Neural cell (in vitro differentiated cells): ENCODE measurements around the gene IRAK4. TPM values are rescaled to one million over a fixed set of nuclear protein-coding genes. Genes with fewer than 3 reads are reported as not detected.
A peak's percentile ranks its signal among the peaks of the same experiment; 100 is the strongest.

Experiments used
- H2AFZ ChIP-seq: fragments of 200-600, 300-800 bp; sonication (generic), shearing (Covaris generic); 2 replicates; pipeline ENCODE4 v1.6.0; 2014; ENCODE audit warnings: low read depth, mild to moderate bottlenecking, antibody characterized with exemption, low read length, moderate library complexity
- H3F3A ChIP-seq: fragments of 200-600 bp; shearing (Covaris generic); 2 replicates; pipeline ENCODE4 v1.6.1; 2016; ENCODE audit warnings: mild to moderate bottlenecking, moderate library complexity, mixed read lengths, antibody characterized with exemption, low read length; ENCODE audit not compliant: insufficient read depth, poor library complexity, severe bottlenecking
- H3K27ac ChIP-seq: fragments of 200-600, 300-800 bp; sonication (generic), shearing (Covaris generic); 2 replicates; pipeline ENCODE4 v1.5.1; 2014; ENCODE audit warnings: mild to moderate bottlenecking, low read length, moderate library complexity
- H3K27me3 ChIP-seq: fragments of 300-800, 200-600 bp; sonication (generic), shearing (Covaris generic); 2 replicates; pipeline ENCODE4 v1.6.0; 2014; ENCODE audit warnings: mild to moderate bottlenecking, low read depth, low read length, moderate library complexity; ENCODE audit not compliant: insufficient read depth
- H3K36me3 ChIP-seq: fragments of 300-800, 200-600 bp; sonication (generic), shearing (Covaris generic); 2 replicates; pipeline ENCODE4 v1.5.1; 2014; ENCODE audit warnings: mild to moderate bottlenecking, antibody characterized with exemption, low read length, moderate library complexity; ENCODE audit not compliant: insufficient read depth
- H3K4me2 ChIP-seq: fragments of 300-800, 200-600 bp; sonication (generic), shearing (Covaris generic); 2 replicates; pipeline ENCODE4 v1.6.0; 2014; ENCODE audit warnings: mild to moderate bottlenecking, low read length
- H3K4me3 ChIP-seq: fragments of 300-800, 200-600 bp; sonication (generic), shearing (Covaris generic); 2 replicates; pipeline ENCODE4 v1.5.1; 2014; ENCODE audit warnings: mild to moderate bottlenecking, low read length, moderate library complexity
- H3K79me2 ChIP-seq: fragments of 200-600 bp; shearing (Covaris generic); replicated peaks from 2 replicates; pipeline ENCODE4 v1.6.0; 2014; ENCODE audit warnings: mild to moderate bottlenecking, low read length, moderate library complexity; ENCODE audit not compliant: insufficient read depth
- H3K9ac ChIP-seq: fragments of 300-800, 200-600 bp; sonication (generic), shearing (Covaris generic); 2 replicates; pipeline ENCODE4 v1.6.1; 2016; ENCODE audit warnings: mild to moderate bottlenecking, low read length, mixed read lengths
- H3K9me2 ChIP-seq: fragments of 200-600 bp; shearing (Covaris generic); 2 replicates; pipeline ENCODE4 v1.6.1; 2016; ENCODE audit warnings: mild to moderate bottlenecking, low read length, mixed read lengths; ENCODE audit not compliant: insufficient read depth
- H3K9me3 ChIP-seq: fragments of 200-600, 300-800 bp; sonication (generic), shearing (Covaris generic); 2 replicates; pipeline ENCODE4 v1.6.1; 2016; ENCODE audit warnings: mild to moderate bottlenecking, mixed run types, low read length, moderate library complexity, mixed read lengths
- H4K20me1 ChIP-seq: fragments of 200-600 bp; shearing (Covaris generic); 2 replicates; pipeline ENCODE4 v1.6.1; 2016; ENCODE audit warnings: mild to moderate bottlenecking, mixed run types; ENCODE audit not compliant: insufficient read depth
- EP300 ChIP-seq: fragments of 450-650 bp; conservative IDR thresholded peaks from 2 replicates; pipeline ENCODE4 v1.6.1; 2014; ENCODE audit warnings: antibody characterized with exemption, mild to moderate bottlenecking, moderate library complexity; ENCODE audit not compliant: poor library complexity, severe bottlenecking
- EZH2 ChIP-seq: fragments of 200-600, 300-800 bp; shearing (Covaris generic), sonication (generic); IDR thresholded peaks from 2 replicates; pipeline ENCODE4 v1.6.1; 2014; ENCODE audit warnings: antibody characterized with exemption, low read length, borderline replicate concordance, mild to moderate bottlenecking; ENCODE audit not compliant: insufficient read depth, poor library complexity, severe bottlenecking
- MXI1 ChIP-seq: fragments of 450-650 bp; conservative IDR thresholded peaks from 2 replicates; pipeline ENCODE4 v1.6.1; 2014; ENCODE audit warnings: antibody characterized with exemption, mild to moderate bottlenecking; ENCODE audit not compliant: poor library complexity, severe bottlenecking
- POLR2AphosphoS5 ChIP-seq: IDR thresholded peaks from 2 replicates; pipeline ENCODE4 v1.6.1; 2012
- RAD21 ChIP-seq: fragments of 450-650 bp; conservative IDR thresholded peaks from 2 replicates; pipeline ENCODE4 v1.6.1; 2014; ENCODE audit warnings: antibody characterized with exemption, mild to moderate bottlenecking, moderate library complexity
- SMC3 ChIP-seq: fragments of 450-650 bp; conservative IDR thresholded peaks from 2 replicates; pipeline ENCODE4 v1.6.1; 2014; ENCODE audit warnings: antibody characterized with exemption, mild to moderate bottlenecking, moderate library complexity; ENCODE audit not compliant: poor library complexity
- TAF1 ChIP-seq: IDR thresholded peaks from 2 replicates; pipeline ENCODE4 v1.6.1; 2012; ENCODE audit warnings: low read depth
- polyA plus RNA-seq: library from polyadenylated mRNA; depleted of rRNA; stranded (reverse); fragments of >200 nt; gene quantifications from 2 replicates; pipeline ENCODE4 v1.2.3, GENCODE V29; 2014
- TF ChIP-seq, protein P1 (sequence below): IDR thresholded peaks from 2 replicates; pipeline ENCODE4 v1.6.1; 2012; ENCODE audit warnings: borderline replicate concordance
- TF ChIP-seq, protein P2 (sequence below): fragments of 450-650 bp; IDR thresholded peaks from 2 replicates; pipeline ENCODE4 v1.5.1; 2014; ENCODE audit warnings: antibody characterized with exemption, mild to moderate bottlenecking, moderate library complexity; ENCODE audit not compliant: poor library complexity, severe bottlenecking

Gene IRAK4
- polyA plus RNA-seq, 1 donor from 2014 or later = 7.0 TPM

DNA sequence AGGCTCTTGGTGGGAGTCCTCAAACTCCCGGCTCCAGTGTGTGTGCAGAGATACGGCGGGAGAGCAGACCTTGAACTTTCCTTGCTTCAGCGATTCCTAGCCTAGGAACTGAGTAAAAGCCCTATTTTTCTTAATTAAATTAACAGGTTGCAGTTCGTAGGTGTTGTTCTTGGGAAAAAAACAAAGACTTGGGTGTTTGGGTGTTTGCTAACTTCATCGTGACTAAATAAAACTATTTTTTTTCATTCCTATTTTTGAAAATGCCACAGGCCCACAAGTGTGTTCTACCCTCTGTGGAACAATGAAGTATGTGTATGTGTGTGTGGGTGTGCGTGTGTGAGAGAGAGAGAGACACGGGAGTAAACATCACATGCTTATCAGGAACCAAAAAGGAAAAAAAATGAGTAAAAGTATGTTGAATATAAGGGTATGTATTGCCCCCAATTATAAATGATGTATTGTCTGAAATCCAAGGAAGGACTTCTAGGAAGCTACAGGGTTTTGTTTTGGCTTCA is 77.8 kb downstream of the IRAK4 start:
- Histone ChIP-seq H3K9me3 (no peaks in the 10 kb centered on the region), H3K79me2 (no peaks in the 10 kb centered on the region), H3K4me2 (peak overlapping the region; percentile 3), H3K9me2 (no peaks in the 10 kb centered on the region), H3K36me3 (no peaks in the 10 kb centered on the region), H3K4me3 (peak overlapping the region; percentile 75), H4K20me1 (no peaks in the 10 kb centered on the region), H3K9ac (peak overlapping the region; percentile 63), H3K27ac (no peak overlapping the region), H3F3A (no peaks in the 10 kb centered on the region), H3K27me3 (peaks cover 24% of the 10 kb centered on the region), H2AFZ (peak overlapping the region; percentile 38)
- TF ChIP-seq, protein P1, sequence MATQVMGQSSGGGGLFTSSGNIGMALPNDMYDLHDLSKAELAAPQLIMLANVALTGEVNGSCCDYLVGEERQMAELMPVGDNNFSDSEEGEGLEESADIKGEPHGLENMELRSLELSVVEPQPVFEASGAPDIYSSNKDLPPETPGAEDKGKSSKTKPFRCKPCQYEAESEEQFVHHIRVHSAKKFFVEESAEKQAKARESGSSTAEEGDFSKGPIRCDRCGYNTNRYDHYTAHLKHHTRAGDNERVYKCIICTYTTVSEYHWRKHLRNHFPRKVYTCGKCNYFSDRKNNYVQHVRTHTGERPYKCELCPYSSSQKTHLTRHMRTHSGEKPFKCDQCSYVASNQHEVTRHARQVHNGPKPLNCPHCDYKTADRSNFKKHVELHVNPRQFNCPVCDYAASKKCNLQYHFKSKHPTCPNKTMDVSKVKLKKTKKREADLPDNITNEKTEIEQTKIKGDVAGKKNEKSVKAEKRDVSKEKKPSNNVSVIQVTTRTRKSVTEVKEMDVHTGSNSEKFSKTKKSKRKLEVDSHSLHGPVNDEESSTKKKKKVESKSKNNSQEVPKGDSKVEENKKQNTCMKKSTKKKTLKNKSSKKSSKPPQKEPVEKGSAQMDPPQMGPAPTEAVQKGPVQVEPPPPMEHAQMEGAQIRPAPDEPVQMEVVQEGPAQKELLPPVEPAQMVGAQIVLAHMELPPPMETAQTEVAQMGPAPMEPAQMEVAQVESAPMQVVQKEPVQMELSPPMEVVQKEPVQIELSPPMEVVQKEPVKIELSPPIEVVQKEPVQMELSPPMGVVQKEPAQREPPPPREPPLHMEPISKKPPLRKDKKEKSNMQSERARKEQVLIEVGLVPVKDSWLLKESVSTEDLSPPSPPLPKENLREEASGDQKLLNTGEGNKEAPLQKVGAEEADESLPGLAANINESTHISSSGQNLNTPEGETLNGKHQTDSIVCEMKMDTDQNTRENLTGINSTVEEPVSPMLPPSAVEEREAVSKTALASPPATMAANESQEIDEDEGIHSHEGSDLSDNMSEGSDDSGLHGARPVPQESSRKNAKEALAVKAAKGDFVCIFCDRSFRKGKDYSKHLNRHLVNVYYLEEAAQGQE = no peak
- TF ChIP-seq EZH2 (no peak), EP300 (no peak), MXI1 (no peak), SMC3 (no peak), POLR2AphosphoS5 (no peak), TAF1 (no peak), RAD21 (no peak)
- TF ChIP-seq, protein P2, sequence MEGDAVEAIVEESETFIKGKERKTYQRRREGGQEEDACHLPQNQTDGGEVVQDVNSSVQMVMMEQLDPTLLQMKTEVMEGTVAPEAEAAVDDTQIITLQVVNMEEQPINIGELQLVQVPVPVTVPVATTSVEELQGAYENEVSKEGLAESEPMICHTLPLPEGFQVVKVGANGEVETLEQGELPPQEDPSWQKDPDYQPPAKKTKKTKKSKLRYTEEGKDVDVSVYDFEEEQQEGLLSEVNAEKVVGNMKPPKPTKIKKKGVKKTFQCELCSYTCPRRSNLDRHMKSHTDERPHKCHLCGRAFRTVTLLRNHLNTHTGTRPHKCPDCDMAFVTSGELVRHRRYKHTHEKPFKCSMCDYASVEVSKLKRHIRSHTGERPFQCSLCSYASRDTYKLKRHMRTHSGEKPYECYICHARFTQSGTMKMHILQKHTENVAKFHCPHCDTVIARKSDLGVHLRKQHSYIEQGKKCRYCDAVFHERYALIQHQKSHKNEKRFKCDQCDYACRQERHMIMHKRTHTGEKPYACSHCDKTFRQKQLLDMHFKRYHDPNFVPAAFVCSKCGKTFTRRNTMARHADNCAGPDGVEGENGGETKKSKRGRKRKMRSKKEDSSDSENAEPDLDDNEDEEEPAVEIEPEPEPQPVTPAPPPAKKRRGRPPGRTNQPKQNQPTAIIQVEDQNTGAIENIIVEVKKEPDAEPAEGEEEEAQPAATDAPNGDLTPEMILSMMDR = no peak

Other genes with a start within 250 kb of the IRAK4 start
- 0.14 and 0.72 TPM in 2 replicates for gene ADAMTS20, start 206.7 kb upstream of the IRAK4 start, polyA plus RNA-seq
- gene PUS7L, start 161 bp upstream of the IRAK4 start, polyA plus RNA-seq = 24.7 and 29.2 TPM in 2 replicates
- gene TWF1, start 47.4 kb downstream of the IRAK4 start, polyA plus RNA-seq = 96.2 and 97.2 TPM in 2 replicates
- gene TMEM117, start 77.1 kb downstream of the IRAK4 start, polyA plus RNA-seq = 5.3 and 6.0 TPM in 2 replicates